Liver (tissue), 3 donors: ENCODE data around the gene LRP11.

Experiments used
- CTCF ChIP-seq: fragments of 150-350 bp; IDR thresholded peaks from 2 replicates; pipeline ENCODE4 v1.5.1; 2017; ENCODE audit warnings: improper control_type of control experiment, low read depth, low read length; ENCODE audit not compliant: missing input control
- FOXA1 ChIP-seq: IDR thresholded peaks from 2 replicates; pipeline ENCODE4 v1.6.1; 2016; ENCODE audit warnings: antibody characterized with exemption
- GABPA ChIP-seq, 2 donors: IDR thresholded peaks in 1 of 2; conservative IDR thresholded peaks in 1 of 2; 2 replicates each; pipeline ENCODE4 v1.6.1; 2016; ENCODE audit warnings: antibody characterized with exemption in 2 of 2, mild to moderate bottlenecking in 1 of 2, moderate library complexity in 1 of 2
- HNF4A ChIP-seq, 2 donors: conservative IDR thresholded peaks; 2 replicates each; pipeline ENCODE4 v1.6.1; 2016; ENCODE audit warnings: antibody characterized with exemption in 2 of 2, mild to moderate bottlenecking in 2 of 2
- HNF4G ChIP-seq: IDR thresholded peaks from 2 replicates; pipeline ENCODE4 v1.6.1; 2016; ENCODE audit warnings: antibody characterized with exemption
- JUND ChIP-seq, 2 donors: IDR thresholded peaks; 2 replicates each; pipeline ENCODE4 v1.6.1; 2016; ENCODE audit warnings: antibody characterized with exemption in 2 of 2
- MAX ChIP-seq: IDR thresholded peaks from 2 replicates; pipeline ENCODE4 v1.6.1; 2016; ENCODE audit warnings: antibody characterized with exemption
- RAD21 ChIP-seq, 2 donors: IDR thresholded peaks; 2 replicates each; pipeline ENCODE4 v1.6.1; 2016; ENCODE audit warnings: antibody characterized with exemption in 2 of 2, mild to moderate bottlenecking in 2 of 2
- REST ChIP-seq: IDR thresholded peaks from 2 replicates; pipeline ENCODE4 v1.6.1; 2016; ENCODE audit warnings: antibody characterized with exemption, mild to moderate bottlenecking
- SP1 ChIP-seq: IDR thresholded peaks from 2 replicates; pipeline ENCODE4 v1.6.1; 2018; ENCODE audit warnings: antibody characterized with exemption, mild to moderate bottlenecking
- TAF1 ChIP-seq: conservative IDR thresholded peaks from 2 replicates; pipeline ENCODE4 v1.6.1; 2016; ENCODE audit warnings: antibody characterized with exemption, mild to moderate bottlenecking
- YY1 ChIP-seq: IDR thresholded peaks from 2 replicates; pipeline ENCODE4 v1.6.1; 2016; ENCODE audit warnings: antibody characterized with exemption, mild to moderate bottlenecking
- ZBTB33 ChIP-seq: IDR thresholded peaks from 2 replicates; pipeline ENCODE4 v1.6.1; 2016; ENCODE audit warnings: antibody characterized with exemption
- donor health status: healthy.
- donor health status: healthy.

- no peak for TF ChIP-seq CTCF
- no peak for TF ChIP-seq ZBTB33
- no peak for TF ChIP-seq MAX
- no peak for TF ChIP-seq JUND (IDR thresholded peaks at IDR 0.05)
- no peak for TF ChIP-seq REST
- no peak for TF ChIP-seq GABPA (IDR thresholded peaks at IDR 0.05 in 1 of 2, conservative IDR thresholded peaks at IDR 0.05 in 1 of 2)
- TF ChIP-seq TAF1: no peak
- TF ChIP-seq RAD21 (IDR thresholded peaks at IDR 0.05): no peak
- TF ChIP-seq HNF4A (conservative IDR thresholded peaks at IDR 0.05): no peak
- TF ChIP-seq YY1: no peak
- TF ChIP-seq FOXA1: no peak
- TF ChIP-seq HNF4G: no peak
- TF ChIP-seq SP1: no peak
These were observed 4.2 kb downstream of the LRP11 start for GRCh38 chr6:149859938-149860337.
